B cell (primary cell): ENCODE measurements around the gene CA11. TPM values are rescaled to one million over a fixed set of nuclear protein-coding genes. Genes with fewer than 3 reads are reported as not detected.
"Not testable (repeated sequence)": the region's sequence is repeated elsewhere in the genome, so short reads cannot be mapped to it uniquely, and the experiment has no call there.

Experiments used
- ATAC-seq: fragments of 200-7000 bp; cut with Tn5 transposase; one replicate; pipeline ENCODE4 v1.10.0; 2021; ENCODE audit warnings: low read depth, mild to moderate bottlenecking, moderate number of reproducible peaks, moderate library complexity
- CTCF ChIA-PET: fragments of 350-600 bp; sonication (Branson Sonifier 250); formaldehyde crosslinking; loops from one replicate; lab custom pipeline; 2021; ENCODE audit warnings: antibody characterized with exemption, inconsistent platforms; lab: Charles Lee
- POLR2A ChIA-PET: fragments of 350-600 bp; sonication (Branson Sonifier 250); formaldehyde crosslinking; loops from one replicate; lab custom pipeline; 2021; ENCODE audit warnings: antibody characterized with exemption; lab: Charles Lee
- DNase-seq: peaks from one replicate; pipeline ENCODE4 v3.0.0; 2013
- H2AFZ ChIP-seq: 2 replicates; pipeline ENCODE4 v1.6.1; 2012; ENCODE audit warnings: mild to moderate bottlenecking, low read depth, low read length; ENCODE audit not compliant: insufficient read depth, poor library complexity, severe bottlenecking
- H3K27ac ChIP-seq, 2 donors: 1 replicate in 1 of 2; 2 replicates in 1 of 2; pipeline ENCODE4 v1.5.1; 2012 to 2013; ENCODE audit warnings: low read length in 2 of 2, mild to moderate bottlenecking in 2 of 2, moderate library complexity in 1 of 2
- H3K27me3 ChIP-seq, 4 experiments: fragments of 200-600 bp in 1 of 4; sonication (generic) in 1 of 4; replicated peaks in 1 of 4; 1 replicate in 2 of 4; 2 replicates in 2 of 4; pipeline versions ENCODE4 v1.6.1 to v1.7.0; 2013 to 2016; ENCODE audit warnings: low read length in 3 of 4, mild to moderate bottlenecking in 2 of 4, mixed read lengths in 1 of 4, moderate library complexity in 1 of 4; ENCODE audit not compliant: insufficient read depth in 4 of 4, control insufficient read depth in 3 of 4; ENCODE audit errors: control extremely low read depth in 1 of 4
- H3K36me3 ChIP-seq, 2 experiments: replicated peaks in 1 of 2; 1 replicate in 1 of 2; 2 replicates in 1 of 2; pipeline versions ENCODE4 v1.6.1 to v1.7.1; 2013; ENCODE audit warnings: low read length in 1 of 2; ENCODE audit not compliant: insufficient read depth in 2 of 2, control insufficient read depth in 1 of 2; ENCODE audit errors: control extremely low read depth in 1 of 2, extremely low read depth in 1 of 2
- H3K4me1 ChIP-seq, 2 donors: fragments of 200-600 bp in 1 of 2; sonication (generic) in 1 of 2; 1 replicate in 1 of 2; 2 replicates in 1 of 2; pipeline versions ENCODE4 v1.5.1 to v1.6.1; 2013 to 2017; ENCODE audit warnings: low read length in 2 of 2; ENCODE audit not compliant: control insufficient read depth in 2 of 2, insufficient read depth in 2 of 2
- H3K4me2 ChIP-seq: replicated peaks from 2 replicates; pipeline ENCODE3; 2012; ENCODE audit warnings: mild to moderate bottlenecking, low read depth, low read length; ENCODE audit not compliant: poor library complexity, severe bottlenecking
- H3K4me3 ChIP-seq, 5 experiments: fragments of 200-600 bp in 1 of 5; sonication (generic) in 1 of 5; 1 replicate in 3 of 5; 2 replicates in 2 of 5; pipeline versions ENCODE4 v1.5.1 to v1.7.0; 2011 to 2016; ENCODE audit warnings: low read length in 4 of 5, mild to moderate bottlenecking in 4 of 5, low read depth in 2 of 5, control low read depth in 1 of 5, moderate library complexity in 1 of 5; ENCODE audit not compliant: insufficient read depth in 1 of 5; ENCODE audit errors: control extremely low read depth in 1 of 5, extremely low read depth in 1 of 5
- H3K79me2 ChIP-seq: fragments of 200-600 bp; sonication (generic); one replicate; pipeline ENCODE4 v1.6.0; 2016; ENCODE audit warnings: low read length; ENCODE audit not compliant: control insufficient read depth, insufficient read depth
- H3K9ac ChIP-seq: fragments of 200-600 bp; sonication (generic); 2 replicates; pipeline ENCODE4 v1.6.1; 2017; ENCODE audit warnings: mild to moderate bottlenecking, low read length, moderate library complexity
- H3K9me3 ChIP-seq, 3 donors: one replicate each; pipeline versions ENCODE4 v1.6.1 to v1.7.1; 2013; ENCODE audit warnings: low read length in 2 of 3; ENCODE audit not compliant: control insufficient read depth in 2 of 3, insufficient read depth in 1 of 3; ENCODE audit errors: control extremely low read depth in 1 of 3
- H4K20me1 ChIP-seq: 2 replicates; pipeline ENCODE4 v1.6.0; 2012; ENCODE audit warnings: mild to moderate bottlenecking, low read length; ENCODE audit not compliant: insufficient read depth, control insufficient read depth, poor library complexity, severe bottlenecking
- H3K27ac Mint-ChIP-seq: one replicate; pipeline ENCODE4 v1.8.0; 2021; ENCODE audit warnings: mixed read lengths
- H3K27me3 Mint-ChIP-seq: one replicate; pipeline ENCODE4 v1.8.0; 2021; ENCODE audit warnings: mixed read lengths
- H3K4me1 Mint-ChIP-seq: one replicate; pipeline ENCODE4 v1.8.0; 2021; ENCODE audit warnings: mixed read lengths
- H3K4me3 Mint-ChIP-seq: one replicate; pipeline ENCODE4 v1.8.0; 2021; ENCODE audit warnings: mixed read lengths
- H3K9me3 Mint-ChIP-seq: one replicate; pipeline ENCODE4 v1.8.0; 2022; ENCODE audit warnings: mixed read lengths; ENCODE audit not compliant: insufficient read depth
- CTCF ChIP-seq: fragments of 200-600 bp; IDR thresholded peaks from one replicate; pipeline ENCODE4 v1.8.0; 2022; ENCODE audit warnings: antibody characterized with exemption, mild to moderate bottlenecking
- EZH2 ChIP-seq: IDR thresholded peaks from 2 replicates; pipeline ENCODE4 v1.6.1; 2012; ENCODE audit warnings: borderline replicate concordance, low read depth, mild to moderate bottlenecking, moderate library complexity, low read length; ENCODE audit not compliant: insufficient read depth, poor library complexity, severe bottlenecking
- WGBS: methylation state at CpG from one replicate; pipeline ENCODE4 v1.1.5; 2013; ENCODE audit warnings: missing lambda C conversion rate; ENCODE audit not compliant: insufficient coverage; 5-methylcytosine and 5-hydroxymethylcytosine counted together
- intact Hi-C: fragments of 100-400 bp; cut with micrococcal nuclease; formaldehyde crosslinking; loops from one replicate; pipeline ENCODE4 v1.10.0; 2022
- polyA plus RNA-seq: library from polyadenylated mRNA; depleted of rRNA; stranded (reverse); fragments of >200 nt; gene quantifications from 2 replicates; pipeline ENCODE4 v1.2.3, GENCODE V29; 2012
- total RNA-seq, 2 donors: library from RNA; stranded (reverse); fragments of 120-200 nt in 1 of 2; gene quantifications; 1 replicate in 1 of 2; 2 replicates in 1 of 2; pipeline versions ENCODE4 v1.2.3 to v1.2.4, GENCODE V29; 2013 to 2022

CA11 gene
- total and polyA plus RNA-seq, 2 donors (not counting 1 experiment from before 2014, with no cell fraction given): 6.5 to 27.7 TPM

DNA sequence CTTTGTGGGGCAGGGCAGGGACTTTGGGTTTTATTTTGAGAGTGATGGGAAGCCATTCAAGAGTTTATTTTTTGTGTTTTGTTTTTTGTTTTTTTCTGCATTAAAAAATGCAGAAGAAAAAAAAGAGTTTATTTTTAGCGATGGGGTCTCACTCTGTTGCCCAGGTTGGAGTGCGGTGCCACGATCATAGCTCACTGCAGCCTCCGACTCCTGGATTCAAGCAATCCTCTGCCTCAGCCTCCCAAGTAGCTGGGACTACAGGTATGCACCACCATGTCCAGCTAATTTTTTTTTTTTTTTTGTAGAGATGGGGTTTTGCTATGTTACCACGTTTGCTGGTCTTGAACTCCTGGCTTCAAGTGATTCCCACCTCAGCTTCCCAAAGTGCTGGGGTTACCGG, 12.5 kb upstream of the CA11 start:
- no peaks in the 10 kb centered on the region for H3K9me3 Mint-ChIP-seq
- no peaks in the 10 kb centered on the region for H3K27me3 Mint-ChIP-seq
- no peak overlapping the region for H2AFZ ChIP-seq
- H3K4me3 Mint-ChIP-seq: no peak overlapping the region
- no peaks in the 10 kb centered on the region for H4K20me1 ChIP-seq
- intact Hi-C loops: no loop called here
- TF ChIP-seq EZH2 (no peak), CTCF (no peak)
- peaks cover 8 to 19% of the 10 kb centered on the region in 2 donors for H3K4me1 ChIP-seq
- no peak for ATAC-seq
- H3K9ac ChIP-seq: no peak overlapping the region
- no peaks in the 10 kb centered on the region for H3K79me2 ChIP-seq
- H3K4me1 Mint-ChIP-seq: peaks cover 16% of the 10 kb centered on the region
- H3K36me3 ChIP-seq: no peaks in the 10 kb centered on the region
- no peak overlapping the region for H3K27ac ChIP-seq
- DNase-seq: no peak
- ChIA-PET POLR2A (no interaction called here), CTCF (no interaction called here)
- 94% methylated on average over 5 of the region's 6 CpGs for WGBS
- no peak overlapping the region for H3K4me3 ChIP-seq
- no peak overlapping the region for H3K27ac Mint-ChIP-seq
- H3K27me3 ChIP-seq: no peaks in the 10 kb centered on the region
- H3K9me3 ChIP-seq: no peaks in the 10 kb centered on the region
- no peak overlapping the region for H3K4me2 ChIP-seq

- H3K79me2 ChIP-seq, DNase-seq, POLR2A ChIA-PET, ATAC-seq, H3K27ac Mint-ChIP-seq, H3K27me3 ChIP-seq, H3K27me3 Mint-ChIP-seq, intact Hi-C loops, H4K20me1 ChIP-seq, H3K9me3 Mint-ChIP-seq, H3K4me3 ChIP-seq, H3K36me3 ChIP-seq, H3K27ac ChIP-seq, H3K9ac ChIP-seq, H3K9me3 ChIP-seq, H2AFZ ChIP-seq, H3K4me2 ChIP-seq, H3K4me3 Mint-ChIP-seq: not testable (repeated sequence)
- peaks cover 18% of the 10 kb centered on the region for H3K4me1 Mint-ChIP-seq
- CTCF ChIA-PET: interaction anchor here (1.4 kb wide), 1 partner anchor 17 kb away, joined by 3 read pairs; no protein-coding TSS in a partner anchor
- no CpG with 5 or more reads among the region's 5 CpGs for WGBS
- peaks cover 8 to 23% of the 10 kb centered on the region in 2 donors for H3K4me1 ChIP-seq
Observed at GRCh38 chr19:48657828-48658227, 11.8 kb upstream of the CA11 start.
